ENCODE data around the gene CTBP2. TPM values are rescaled to one million over a fixed set of nuclear protein-coding genes. Genes with fewer than 3 reads are reported as not detected.
A peak's percentile ranks its signal among the peaks of the same experiment; 100 is the strongest.

CTBP2 gene
- total RNA-seq, 4 donors from 2014 or later: 41.8 to 55.9 (median 47.1) TPM

DNA sequence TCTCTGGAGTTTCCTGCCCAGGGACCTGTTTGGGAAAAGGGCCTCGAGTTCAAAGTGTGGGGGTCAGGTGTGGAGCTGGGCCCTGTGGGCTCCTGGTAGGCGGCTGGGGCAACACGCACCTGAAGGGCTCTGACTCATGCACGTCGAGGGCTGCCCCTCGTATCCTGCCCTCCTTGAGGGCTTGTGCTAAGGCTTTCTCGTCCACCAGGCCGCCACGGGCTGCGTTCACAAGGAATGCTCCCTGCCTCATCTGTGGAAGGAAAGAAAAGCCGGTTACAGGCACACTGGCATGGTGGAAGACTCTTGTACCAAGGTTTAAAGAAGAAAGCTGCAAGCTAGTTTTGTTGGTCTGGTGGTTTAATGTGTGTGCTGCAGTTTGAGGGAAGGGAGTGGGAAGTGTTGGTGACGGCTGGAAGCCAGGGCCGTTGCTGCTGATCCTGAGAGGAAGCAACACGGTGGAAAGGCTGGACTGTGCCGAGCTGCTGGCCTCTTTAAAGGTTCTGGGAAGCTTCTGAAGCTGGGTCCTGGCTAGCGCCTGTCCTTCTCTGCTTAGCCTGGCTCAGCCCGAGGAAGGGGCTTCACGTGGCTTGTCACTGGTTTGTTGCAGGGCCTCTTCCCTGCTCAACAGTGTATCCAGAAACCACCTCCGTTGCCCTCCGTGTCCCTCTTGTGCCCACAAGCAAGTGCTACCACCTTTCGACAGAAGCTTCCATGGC, 166.5 kb downstream of the CTBP2 start:
- Histone ChIP-seq H3K4me1 (peaks cover 0 to 18% (median 4%) of the 10 kb centered on the region in 3 donors), H3K27me3 (no peaks in the 10 kb centered on the region), H3K9me3 (no peaks in the 10 kb centered on the region), H3K36me3 (peaks cover 42 to 100% (median 54%) of the 10 kb centered on the region in 3 donors), H3K27ac (no peak overlapping the region), H3K4me3 (no peak overlapping the region)
- DNase-seq: no peak
- 86 to 94% methylated on average over 12 to 13 of the region's 21 CpGs for WGBS, 2 donors
- TF ChIP-seq POLR2A (IDR thresholded peaks at IDR 0.05): no peak
- TF ChIP-seq, protein P1, sequence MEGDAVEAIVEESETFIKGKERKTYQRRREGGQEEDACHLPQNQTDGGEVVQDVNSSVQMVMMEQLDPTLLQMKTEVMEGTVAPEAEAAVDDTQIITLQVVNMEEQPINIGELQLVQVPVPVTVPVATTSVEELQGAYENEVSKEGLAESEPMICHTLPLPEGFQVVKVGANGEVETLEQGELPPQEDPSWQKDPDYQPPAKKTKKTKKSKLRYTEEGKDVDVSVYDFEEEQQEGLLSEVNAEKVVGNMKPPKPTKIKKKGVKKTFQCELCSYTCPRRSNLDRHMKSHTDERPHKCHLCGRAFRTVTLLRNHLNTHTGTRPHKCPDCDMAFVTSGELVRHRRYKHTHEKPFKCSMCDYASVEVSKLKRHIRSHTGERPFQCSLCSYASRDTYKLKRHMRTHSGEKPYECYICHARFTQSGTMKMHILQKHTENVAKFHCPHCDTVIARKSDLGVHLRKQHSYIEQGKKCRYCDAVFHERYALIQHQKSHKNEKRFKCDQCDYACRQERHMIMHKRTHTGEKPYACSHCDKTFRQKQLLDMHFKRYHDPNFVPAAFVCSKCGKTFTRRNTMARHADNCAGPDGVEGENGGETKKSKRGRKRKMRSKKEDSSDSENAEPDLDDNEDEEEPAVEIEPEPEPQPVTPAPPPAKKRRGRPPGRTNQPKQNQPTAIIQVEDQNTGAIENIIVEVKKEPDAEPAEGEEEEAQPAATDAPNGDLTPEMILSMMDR (IDR thresholded peaks at IDR 0.05): no peak
- intact Hi-C loops (cut with DNase I): no loop called here

DNA sequence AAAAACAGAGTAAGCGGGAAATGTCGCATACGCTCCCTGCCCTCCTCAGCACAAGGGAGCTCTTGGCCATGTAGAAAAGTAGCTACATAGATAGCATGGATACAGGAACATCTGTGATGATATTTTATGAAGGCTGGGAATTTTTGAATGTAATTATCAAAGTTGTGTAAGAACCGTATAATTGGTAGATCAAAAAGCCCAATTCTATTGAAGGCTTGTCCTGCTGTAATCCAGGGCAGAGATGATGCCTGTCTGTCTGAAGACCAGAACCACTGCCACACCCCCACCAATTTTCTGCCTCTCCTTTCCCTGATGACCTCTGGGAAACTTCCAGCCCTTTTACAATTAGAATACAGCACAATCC, 167.0 kb downstream of the CTBP2 start:
- peaks cover 42 to 100% (median 54%) of the 10 kb centered on the region in 3 donors for H3K36me3 ChIP-seq
- no peak for DNase-seq
- 88 to 90% methylated on average over 4 of the region's 4 CpGs for WGBS, 2 donors
- no peak for TF ChIP-seq POLR2A (IDR thresholded peaks at IDR 0.05)
- TF ChIP-seq, protein P1 (IDR thresholded peaks at IDR 0.05): no peak
- no peaks in the 10 kb centered on the region for H3K9me3 ChIP-seq
- H3K4me3 ChIP-seq: no peak overlapping the region
- peaks cover 0 to 14% (median 0%) of the 10 kb centered on the region in 3 donors for H3K4me1 ChIP-seq
- no peaks in the 10 kb centered on the region for H3K27me3 ChIP-seq
- intact Hi-C loops (cut with DNase I): no loop called here
- no peak overlapping the region for H3K27ac ChIP-seq

DNA sequence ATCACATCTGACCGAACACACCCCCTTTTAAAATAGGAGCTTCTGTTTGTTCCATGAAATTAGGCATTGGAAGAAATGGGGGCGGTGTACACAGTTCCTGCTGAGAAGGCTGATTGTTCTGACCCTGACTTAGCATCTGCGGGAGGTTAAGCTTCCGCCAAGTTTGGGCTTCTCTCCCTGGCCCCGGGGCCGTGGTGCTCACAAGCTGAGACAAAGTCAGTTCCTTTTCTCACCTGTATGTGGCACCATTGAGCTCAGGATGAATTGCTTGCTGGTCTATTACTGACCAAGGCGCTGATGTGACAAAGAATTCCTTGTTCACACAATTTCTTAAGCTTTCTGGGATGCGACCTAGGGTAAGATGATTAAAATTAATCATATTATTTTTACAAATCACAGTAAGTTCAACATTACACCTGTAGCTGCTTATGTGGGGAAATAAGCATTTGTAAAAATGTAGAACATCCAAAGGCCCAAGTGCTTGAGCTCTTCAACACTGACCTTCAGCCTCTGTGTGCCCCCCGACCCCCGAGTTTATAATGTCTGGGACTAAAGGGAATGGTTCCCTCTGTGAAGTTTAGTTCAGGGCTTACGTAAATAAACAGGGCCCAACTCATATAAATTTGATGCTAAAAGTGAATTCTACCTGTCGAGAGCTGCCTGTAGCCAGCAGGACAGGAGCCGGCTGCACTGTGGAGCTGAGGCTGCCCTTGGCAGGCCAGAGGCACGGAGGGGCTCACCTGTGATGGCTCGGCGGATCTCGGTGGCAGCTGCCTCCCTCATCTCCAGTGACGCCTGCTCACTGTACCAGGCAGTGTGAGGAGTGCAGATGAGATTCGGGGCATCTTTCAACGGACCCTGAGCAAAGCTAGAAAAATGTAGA, 167.7 kb downstream of the CTBP2 start:
- intact Hi-C loops (cut with DNase I): no loop called here
- no peak for TF ChIP-seq POLR2A (IDR thresholded peaks at IDR 0.05)
- TF ChIP-seq, protein P1 (IDR thresholded peaks at IDR 0.05): peak; percentile 59 to 88 (median 78)
- Histone ChIP-seq H3K4me3 (no peak overlapping the region), H3K36me3 (peaks cover 40 to 100% (median 48%) of the 10 kb centered on the region in 3 donors), H3K27me3 (no peaks in the 10 kb centered on the region), H3K27ac (peak overlapping the region in 1 of 4 donors; percentile 17), H3K4me1 (peaks cover 0 to 14% (median 0%) of the 10 kb centered on the region in 3 donors), H3K9me3 (no peaks in the 10 kb centered on the region)
- 55 to 73% methylated on average over 8 to 16 of the region's 20 CpGs for WGBS, 2 donors
- no peak for DNase-seq

DNA sequence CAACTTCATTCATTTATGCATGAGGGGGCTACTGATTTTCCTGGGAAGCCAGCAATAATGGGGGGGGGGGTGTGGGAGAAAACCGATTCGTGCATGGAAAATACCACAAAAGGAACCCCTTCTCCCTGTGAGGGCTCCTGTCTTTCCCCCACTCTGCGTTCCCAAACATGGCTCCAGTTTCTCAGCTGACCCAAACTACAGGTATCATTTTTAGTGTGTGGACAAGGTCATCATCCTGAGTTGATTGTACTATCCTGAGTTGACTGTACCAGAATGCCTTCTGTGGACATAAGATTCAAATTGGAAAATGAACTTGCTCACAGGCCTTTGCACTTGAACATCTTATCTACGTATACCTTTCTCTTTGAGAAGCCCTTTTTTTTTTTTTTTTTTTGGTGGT, 168.5 kb downstream of the CTBP2 start:
- Histone ChIP-seq H3K27ac (no peak overlapping the region), H3K4me1 (peaks cover 0 to 14% (median 0%) of the 10 kb centered on the region in 3 donors), H3K27me3 (no peaks in the 10 kb centered on the region), H3K4me3 (no peak overlapping the region), H3K36me3 (peaks cover 31 to 100% (median 43%) of the 10 kb centered on the region in 3 donors), H3K9me3 (no peaks in the 10 kb centered on the region)
- 76 to 83% methylated on average over 4 of the region's 4 CpGs for WGBS, 2 donors
- intact Hi-C loops (cut with DNase I): no loop called here
- no peak for DNase-seq
- TF ChIP-seq POLR2A (IDR thresholded peaks at IDR 0.05): no peak
- TF ChIP-seq, protein P1 (IDR thresholded peaks at IDR 0.05): no peak
